Spleen (tissue), 11 donors: ENCODE measurements around the gene NCLN. TPM values are rescaled to one million over a fixed set of nuclear protein-coding genes. Genes with fewer than 3 reads are reported as not detected.
"Not testable (repeated sequence)": the region's sequence is repeated elsewhere in the genome, so short reads cannot be mapped to it uniquely, and the experiment has no call there.

Source experiments
- DNase-seq: peaks from one replicate; pipeline ENCODE4 v3.0.0-alpha.2; 2020
- H3K27ac ChIP-seq, 8 donors: fragments of 200-600 bp; sonication (generic) in 7 of 8; 1 replicate in 4 of 8; 2 replicates in 4 of 8; pipeline versions ENCODE4 v1.5.0 to v1.8.0; 2016 to 2021; ENCODE audit warnings: inconsistent platforms in 4 of 8, mild to moderate bottlenecking in 4 of 8, moderate library complexity in 1 of 8
- H3K27me3 ChIP-seq, 7 donors: fragments of 200-600 bp; sonication (generic) in 6 of 7; replicated peaks in 1 of 7; 1 replicate in 4 of 7; 2 replicates in 3 of 7; pipeline versions ENCODE4 v1.5.0 to v1.8.0; 2016 to 2021; ENCODE audit warnings: inconsistent platforms in 3 of 7, mild to moderate bottlenecking in 1 of 7
- H3K36me3 ChIP-seq, 6 donors: fragments of 200-600 bp; sonication (generic) in 5 of 6; 1 replicate in 4 of 6; 2 replicates in 2 of 6; pipeline versions ENCODE4 v1.5.0 to v1.8.0; 2016 to 2021; ENCODE audit warnings: inconsistent platforms in 2 of 6
- H3K4me1 ChIP-seq, 6 donors: fragments of 200-600 bp; sonication (generic) in 5 of 6; 1 replicate in 3 of 6; 2 replicates in 3 of 6; pipeline versions ENCODE4 v1.5.0 to v1.8.0; 2016 to 2021; ENCODE audit warnings: inconsistent platforms in 3 of 6
- H3K4me3 ChIP-seq, 8 donors: fragments of 200-600 bp; sonication (generic) in 7 of 8; 1 replicate in 4 of 8; 2 replicates in 4 of 8; pipeline versions ENCODE4 v1.5.0 to v1.8.0; 2016 to 2021; ENCODE audit warnings: inconsistent platforms in 4 of 8, mild to moderate bottlenecking in 4 of 8, moderate library complexity in 2 of 8
- H3K9me3 ChIP-seq, 8 donors: fragments of 200-600 bp; sonication (generic) in 7 of 8; 1 replicate in 4 of 8; 2 replicates in 4 of 8; pipeline versions ENCODE4 v1.5.0 to v1.8.0; 2016 to 2021; ENCODE audit warnings: inconsistent platforms in 4 of 8
- POLR2A ChIP-seq, 3 donors: fragments of 450-650 bp; IDR thresholded peaks; one replicate each; pipeline ENCODE4 v1.5.1; 2017; ENCODE audit warnings: antibody characterized with exemption in 3 of 3, mild to moderate bottlenecking in 1 of 3
- POLR2AphosphoS5 ChIP-seq, 3 donors: sonication (generic); formaldehyde crosslinking; IDR thresholded peaks; one replicate each; pipeline ENCODE4 v1.5.1; 2017; ENCODE audit warnings: antibody characterized with exemption in 3 of 3
- WGBS, 5 donors: extraction: QIAGEN DNeasy Blood & Tissue Kit in 3 of 5; methylation state at CpG; one replicate each; pipeline versions ENCODE4 v1.1.5 to v1.1.7; 2013 to 2018; 5-methylcytosine and 5-hydroxymethylcytosine counted together
- intact Hi-C: fragments of 100-400 bp; cut with DNase I; formaldehyde crosslinking; loops from one replicate; pipeline ENCODE4 v1.15.0; 2023; ENCODE audit warnings: low total_unique reads
- polyA plus RNA-seq, 3 donors: library from polyadenylated mRNA; stranded (reverse); fragments of 200-250 nt; gene quantifications; one replicate each; pipeline ENCODE4 v1.2.1, GENCODE V29; 2013
- total RNA-seq, 7 donors: library from RNA; depleted of rRNA in 3 of 7; stranded (reverse); fragments of >200 nt in 3 of 7; fragmentation: NEBNext Ultra II Directional in 4 of 7; extraction: Animal tissue kit (Norgen Biotek cat#: 25700) in 4 of 7; gene quantifications; one replicate each; pipeline versions ENCODE4 v1.1.0 to v1.2.1, GENCODE V29; 2016 to 2021
- TF ChIP-seq, protein P1 (sequence below), 11 experiments: fragments of 200-600 bp in 7 of 11; fragments of 450-650 bp in 4 of 11; sonication (generic) in 4 of 11; IDR thresholded peaks in 8 of 11; conservative IDR thresholded peaks in 3 of 11; 1 replicate in 7 of 11; 2 replicates in 4 of 11; pipeline versions ENCODE4 v1.4.0 to v1.8.0; 2016 to 2021; ENCODE audit warnings: antibody characterized with exemption in 11 of 11, inconsistent platforms in 4 of 11, mild to moderate bottlenecking in 1 of 11
- donor health status: healthy with polysubstance abuse.
- donor health status: DM: no; HTN: no; CAD: no; lungs with moderate emphysema.
- donor health status: DM: no; HTN: no; CAD: no.
- donor health status: Bipolar disorder and iron deficiency.
- donor health status: healthy.
- donor health status: DM: no; HTN: no; CAD: no.
- donor health status: DM: yes; HTN: yes; CAD: no.

NCLN gene
- total and polyA plus RNA-seq, 10 donors = 37.8 to 89.5 (median 48.9) TPM

DNA sequence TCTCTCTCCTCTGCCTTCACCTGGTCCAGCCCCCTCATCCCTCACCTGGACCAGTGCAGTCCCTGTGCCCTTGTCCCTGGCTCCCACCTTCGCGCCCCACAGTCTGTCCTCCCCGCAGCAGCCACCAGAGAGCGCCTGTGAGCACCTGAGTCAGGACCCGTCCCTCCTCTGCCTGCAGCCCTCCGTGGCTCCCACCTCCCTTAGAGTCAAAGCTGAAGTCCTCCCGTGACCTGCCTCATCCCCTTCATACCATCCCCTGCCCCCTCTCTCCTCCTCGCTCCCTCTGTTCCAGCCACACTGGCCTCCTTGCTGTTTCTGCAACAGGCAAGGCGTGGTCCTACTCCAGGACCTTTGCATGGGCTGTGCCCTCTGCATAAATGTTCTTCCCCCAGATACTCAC, 49.1 kb downstream of the NCLN start:
- 51 to 67% (median 61%) methylated on average over 9 of the region's 9 CpGs for WGBS, 5 donors
- Histone ChIP-seq H3K27ac (no peak overlapping the region), H3K4me1 (no peaks in the 10 kb centered on the region), H3K27me3 (peaks cover 0 to 39% (median 0%) of the 10 kb centered on the region in 7 donors), H3K4me3 (no peak overlapping the region), H3K9me3 (peaks cover 0 to 6% (median 0%) of the 10 kb centered on the region in 8 donors), H3K36me3 (no peaks in the 10 kb centered on the region)
- no peak for DNase-seq
- TF ChIP-seq POLR2A (IDR thresholded peaks at IDR 0.05) (no peak), POLR2AphosphoS5 (IDR thresholded peaks at IDR 0.05) (no peak)
- TF ChIP-seq, protein P1, sequence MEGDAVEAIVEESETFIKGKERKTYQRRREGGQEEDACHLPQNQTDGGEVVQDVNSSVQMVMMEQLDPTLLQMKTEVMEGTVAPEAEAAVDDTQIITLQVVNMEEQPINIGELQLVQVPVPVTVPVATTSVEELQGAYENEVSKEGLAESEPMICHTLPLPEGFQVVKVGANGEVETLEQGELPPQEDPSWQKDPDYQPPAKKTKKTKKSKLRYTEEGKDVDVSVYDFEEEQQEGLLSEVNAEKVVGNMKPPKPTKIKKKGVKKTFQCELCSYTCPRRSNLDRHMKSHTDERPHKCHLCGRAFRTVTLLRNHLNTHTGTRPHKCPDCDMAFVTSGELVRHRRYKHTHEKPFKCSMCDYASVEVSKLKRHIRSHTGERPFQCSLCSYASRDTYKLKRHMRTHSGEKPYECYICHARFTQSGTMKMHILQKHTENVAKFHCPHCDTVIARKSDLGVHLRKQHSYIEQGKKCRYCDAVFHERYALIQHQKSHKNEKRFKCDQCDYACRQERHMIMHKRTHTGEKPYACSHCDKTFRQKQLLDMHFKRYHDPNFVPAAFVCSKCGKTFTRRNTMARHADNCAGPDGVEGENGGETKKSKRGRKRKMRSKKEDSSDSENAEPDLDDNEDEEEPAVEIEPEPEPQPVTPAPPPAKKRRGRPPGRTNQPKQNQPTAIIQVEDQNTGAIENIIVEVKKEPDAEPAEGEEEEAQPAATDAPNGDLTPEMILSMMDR (IDR thresholded peaks at IDR 0.05 in 8 of 11, conservative IDR thresholded peaks at IDR 0.05 in 3 of 11) = no peak
- intact Hi-C loops = no loop called here

DNA sequence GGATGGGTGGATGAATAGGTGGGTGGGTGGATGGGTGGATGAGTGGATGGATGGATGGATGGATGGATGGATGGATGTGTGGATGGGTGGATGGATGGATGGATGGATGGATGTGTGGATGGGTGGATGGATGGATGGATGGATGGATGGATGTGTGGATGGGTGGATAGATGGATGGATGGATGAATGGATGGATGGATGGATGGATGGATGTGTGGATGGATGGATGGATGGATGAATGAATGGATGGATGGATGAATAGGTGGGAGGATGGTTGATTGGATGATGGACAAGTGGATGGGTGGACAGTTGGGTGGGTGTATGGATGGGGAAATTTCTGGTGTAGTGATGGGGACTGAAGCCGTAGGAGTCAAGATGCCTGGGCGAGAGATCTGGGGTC, 49.9 kb downstream of the NCLN start:
- H3K9me3 ChIP-seq, H3K27ac ChIP-seq, H3K36me3 ChIP-seq, H3K4me3 ChIP-seq, H3K4me1 ChIP-seq, intact Hi-C loops, DNase-seq: not testable (repeated sequence)
- 74 to 91% (median 86%) methylated on average over 2 of the region's 2 CpGs for WGBS, 5 donors
- peaks cover 0 to 34% (median 0%) of the 10 kb centered on the region in 7 donors for H3K27me3 ChIP-seq

DNA sequence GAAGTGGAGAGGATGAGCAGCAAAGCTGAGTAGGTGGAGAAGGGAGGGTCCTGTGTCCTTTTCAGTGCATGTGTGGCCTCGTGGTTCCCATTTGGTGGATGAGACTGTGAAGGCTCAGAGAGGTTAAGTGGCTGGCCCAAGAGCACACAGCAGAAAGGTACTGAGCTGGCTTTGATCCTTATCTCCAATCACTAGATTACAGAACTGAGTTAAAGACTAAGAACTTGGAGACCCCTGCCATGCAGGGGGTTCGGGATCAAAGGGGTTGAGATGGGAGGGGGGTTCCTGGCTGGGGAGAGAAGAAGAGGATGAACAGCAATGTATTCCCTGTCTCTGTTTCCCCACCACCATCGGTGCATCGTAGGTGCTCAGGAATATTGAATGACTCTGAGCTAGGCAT, 50.5 kb downstream of the NCLN start:
- no peak for DNase-seq
- 63 to 74% (median 65%) methylated on average over 4 of the region's 4 CpGs for WGBS, 5 donors
- TF ChIP-seq, protein P1 (IDR thresholded peaks at IDR 0.05 in 8 of 11, conservative IDR thresholded peaks at IDR 0.05 in 3 of 11) = no peak
- TF ChIP-seq POLR2A (IDR thresholded peaks at IDR 0.05) (no peak), POLR2AphosphoS5 (IDR thresholded peaks at IDR 0.05) (no peak)

DNA sequence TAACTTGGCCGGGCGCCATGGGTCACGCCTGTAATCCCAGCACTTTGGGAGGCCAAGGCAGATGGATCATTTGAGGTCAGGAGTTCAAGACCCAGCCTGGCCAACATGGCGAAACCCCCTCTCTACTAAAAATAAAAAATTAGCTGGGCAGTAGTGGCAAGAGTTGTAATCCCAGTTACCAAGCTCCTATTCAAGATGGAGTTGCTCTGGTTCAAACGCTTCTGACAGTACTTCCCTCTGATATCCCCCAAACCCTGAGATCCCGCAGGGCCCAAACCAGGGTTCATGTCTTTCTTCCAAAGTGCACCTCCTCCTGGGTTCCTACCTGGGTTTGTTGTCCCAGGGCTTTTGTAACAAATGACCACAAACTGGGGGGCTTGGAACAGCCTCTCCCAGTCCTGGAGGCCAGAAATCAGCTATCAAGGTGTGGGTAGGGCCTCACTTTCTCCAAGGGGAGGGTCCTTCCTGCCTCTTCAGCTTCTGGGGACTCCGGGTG, 52.4 kb downstream of the NCLN start:
- no peaks in the 10 kb centered on the region for H3K36me3 ChIP-seq
- intact Hi-C loops = no loop called here
- TF ChIP-seq, protein P1 (IDR thresholded peaks at IDR 0.05 in 8 of 11, conservative IDR thresholded peaks at IDR 0.05 in 3 of 11) = no peak
- TF ChIP-seq POLR2A (IDR thresholded peaks at IDR 0.05) (no peak), POLR2AphosphoS5 (IDR thresholded peaks at IDR 0.05) (no peak)
- H3K4me1 ChIP-seq = no peaks in the 10 kb centered on the region
- no peak for DNase-seq
- H3K9me3 ChIP-seq = peaks cover 0 to 6% (median 0%) of the 10 kb centered on the region in 8 donors
- H3K4me3 ChIP-seq = no peak overlapping the region
- peaks cover 0 to 39% (median 0%) of the 10 kb centered on the region in 7 donors for H3K27me3 ChIP-seq
- WGBS, 5 donors = 87 to 92% (median 89%) methylated on average over 7 of the region's 7 CpGs
- H3K27ac ChIP-seq = no peak overlapping the region

More for the DNA sequence above, 50.5 kb downstream of the NCLN start:
- H3K27me3 ChIP-seq = peaks cover 0 to 32% (median 0%) of the 10 kb centered on the region in 7 donors
- H3K4me3 ChIP-seq = no peak overlapping the region
- peaks cover 0 to 6% (median 0%) of the 10 kb centered on the region in 8 donors for H3K9me3 ChIP-seq
- intact Hi-C loops = no loop called here
- no peaks in the 10 kb centered on the region for H3K36me3 ChIP-seq
- no peak overlapping the region for H3K27ac ChIP-seq
- H3K4me1 ChIP-seq = no peaks in the 10 kb centered on the region
